ENCODE measurements around the gene RHOBTB1.

DNA sequence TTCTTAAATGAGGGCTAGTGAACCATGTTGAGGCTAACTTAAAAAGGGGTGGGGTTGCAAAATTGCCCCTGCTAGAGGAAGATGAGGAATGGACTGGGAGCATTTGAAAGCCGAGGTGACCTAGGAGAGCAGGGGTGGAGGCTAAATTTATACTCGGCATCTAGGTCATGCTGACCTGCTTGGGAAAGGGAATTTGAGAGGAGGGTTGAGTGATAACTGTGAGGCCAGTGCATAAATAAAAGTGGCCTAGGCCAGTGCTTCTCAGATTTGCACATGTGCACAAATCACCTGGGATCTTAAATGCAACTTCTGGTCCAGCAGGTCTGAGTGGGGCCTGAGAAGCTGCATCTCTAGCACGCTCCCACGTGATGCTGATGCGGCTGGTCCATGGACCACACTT, 95.3 kb downstream of the RHOBTB1 start:
- TF ChIP-seq, protein P1, sequence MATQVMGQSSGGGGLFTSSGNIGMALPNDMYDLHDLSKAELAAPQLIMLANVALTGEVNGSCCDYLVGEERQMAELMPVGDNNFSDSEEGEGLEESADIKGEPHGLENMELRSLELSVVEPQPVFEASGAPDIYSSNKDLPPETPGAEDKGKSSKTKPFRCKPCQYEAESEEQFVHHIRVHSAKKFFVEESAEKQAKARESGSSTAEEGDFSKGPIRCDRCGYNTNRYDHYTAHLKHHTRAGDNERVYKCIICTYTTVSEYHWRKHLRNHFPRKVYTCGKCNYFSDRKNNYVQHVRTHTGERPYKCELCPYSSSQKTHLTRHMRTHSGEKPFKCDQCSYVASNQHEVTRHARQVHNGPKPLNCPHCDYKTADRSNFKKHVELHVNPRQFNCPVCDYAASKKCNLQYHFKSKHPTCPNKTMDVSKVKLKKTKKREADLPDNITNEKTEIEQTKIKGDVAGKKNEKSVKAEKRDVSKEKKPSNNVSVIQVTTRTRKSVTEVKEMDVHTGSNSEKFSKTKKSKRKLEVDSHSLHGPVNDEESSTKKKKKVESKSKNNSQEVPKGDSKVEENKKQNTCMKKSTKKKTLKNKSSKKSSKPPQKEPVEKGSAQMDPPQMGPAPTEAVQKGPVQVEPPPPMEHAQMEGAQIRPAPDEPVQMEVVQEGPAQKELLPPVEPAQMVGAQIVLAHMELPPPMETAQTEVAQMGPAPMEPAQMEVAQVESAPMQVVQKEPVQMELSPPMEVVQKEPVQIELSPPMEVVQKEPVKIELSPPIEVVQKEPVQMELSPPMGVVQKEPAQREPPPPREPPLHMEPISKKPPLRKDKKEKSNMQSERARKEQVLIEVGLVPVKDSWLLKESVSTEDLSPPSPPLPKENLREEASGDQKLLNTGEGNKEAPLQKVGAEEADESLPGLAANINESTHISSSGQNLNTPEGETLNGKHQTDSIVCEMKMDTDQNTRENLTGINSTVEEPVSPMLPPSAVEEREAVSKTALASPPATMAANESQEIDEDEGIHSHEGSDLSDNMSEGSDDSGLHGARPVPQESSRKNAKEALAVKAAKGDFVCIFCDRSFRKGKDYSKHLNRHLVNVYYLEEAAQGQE (IDR thresholded peaks at IDR 0.05; ENCODE audit: unreplicated experiment) = no peak
- TF ChIP-seq, protein P2, sequence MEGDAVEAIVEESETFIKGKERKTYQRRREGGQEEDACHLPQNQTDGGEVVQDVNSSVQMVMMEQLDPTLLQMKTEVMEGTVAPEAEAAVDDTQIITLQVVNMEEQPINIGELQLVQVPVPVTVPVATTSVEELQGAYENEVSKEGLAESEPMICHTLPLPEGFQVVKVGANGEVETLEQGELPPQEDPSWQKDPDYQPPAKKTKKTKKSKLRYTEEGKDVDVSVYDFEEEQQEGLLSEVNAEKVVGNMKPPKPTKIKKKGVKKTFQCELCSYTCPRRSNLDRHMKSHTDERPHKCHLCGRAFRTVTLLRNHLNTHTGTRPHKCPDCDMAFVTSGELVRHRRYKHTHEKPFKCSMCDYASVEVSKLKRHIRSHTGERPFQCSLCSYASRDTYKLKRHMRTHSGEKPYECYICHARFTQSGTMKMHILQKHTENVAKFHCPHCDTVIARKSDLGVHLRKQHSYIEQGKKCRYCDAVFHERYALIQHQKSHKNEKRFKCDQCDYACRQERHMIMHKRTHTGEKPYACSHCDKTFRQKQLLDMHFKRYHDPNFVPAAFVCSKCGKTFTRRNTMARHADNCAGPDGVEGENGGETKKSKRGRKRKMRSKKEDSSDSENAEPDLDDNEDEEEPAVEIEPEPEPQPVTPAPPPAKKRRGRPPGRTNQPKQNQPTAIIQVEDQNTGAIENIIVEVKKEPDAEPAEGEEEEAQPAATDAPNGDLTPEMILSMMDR (conservative IDR thresholded peaks at IDR 0.05; ENCODE audit: low read depth in 2 of 2) = no peak
- TF ChIP-seq EZH2phosphoT487 (IDR thresholded peaks at IDR 0.05; ENCODE audit: unreplicated experiment) (no peak), STAT1 (IDR thresholded peaks at IDR 0.05; ENCODE audit: unreplicated experiment) (no peak), POLR2AphosphoS5 (IDR thresholded peaks at IDR 0.05; ENCODE audit: low read depth) (no peak)

Data from GM23338 (cell line).